ENCODE results near the gene ITIH2.

ITIH2 gene

GRCh38 chr10:7792541-7792940, 89.4 kb downstream of the ITIH2 start:
- no peak for DNase-seq (ENCODE audit: insufficient read length)
- no peak for FAIRE-seq
- TF ChIP-seq TAF1 (IDR thresholded peaks at IDR 0.05; ENCODE audit: borderline replicate concordance, low read depth, low read length) (no peak), POLR2AphosphoS5 (IDR thresholded peaks at IDR 0.05; ENCODE audit: low read depth, low read length) (no peak), POLR2A (IDR thresholded peaks at IDR 0.05; ENCODE audit: low read depth, low read length) (no peak)

- TF ChIP-seq POLR2AphosphoS5 (IDR thresholded peaks at IDR 0.05; ENCODE audit: low read depth, low read length): no peak
- no peak for TF ChIP-seq TAF1 (IDR thresholded peaks at IDR 0.05; ENCODE audit: borderline replicate concordance, low read depth, low read length)
- TF ChIP-seq POLR2A (IDR thresholded peaks at IDR 0.05; ENCODE audit: low read depth, low read length): no peak
- DNase-seq (ENCODE audit: insufficient read length) (no peak), FAIRE-seq (no peak)
These were observed 91.3 kb downstream of the ITIH2 start for GRCh38 chr10:7794251-7795026.

- no peak for DNase-seq (ENCODE audit: insufficient read length)
- FAIRE-seq: no peak
- no peak for TF ChIP-seq POLR2A (IDR thresholded peaks at IDR 0.05; ENCODE audit: low read depth, low read length)
- TF ChIP-seq TAF1 (IDR thresholded peaks at IDR 0.05; ENCODE audit: borderline replicate concordance, low read depth, low read length): no peak
- TF ChIP-seq POLR2AphosphoS5 (IDR thresholded peaks at IDR 0.05; ENCODE audit: low read depth, low read length): no peak
These were observed 92.5 kb downstream of the ITIH2 start for GRCh38 chr10:7795605-7796004.

GRCh38 chr10:7797582-7797981, 94.5 kb downstream of the ITIH2 start:
- FAIRE-seq (no peak), DNase-seq (ENCODE audit: insufficient read length) (no peak)
- TF ChIP-seq POLR2A (IDR thresholded peaks at IDR 0.05; ENCODE audit: low read depth, low read length): no peak
- TF ChIP-seq TAF1 (IDR thresholded peaks at IDR 0.05; ENCODE audit: borderline replicate concordance, low read depth, low read length): no peak
- no peak for TF ChIP-seq POLR2AphosphoS5 (IDR thresholded peaks at IDR 0.05; ENCODE audit: low read depth, low read length)

All from GM12892 (cell line).